ENCODE data around the gene ZNF668.
"Not testable (repeated sequence)": the region's sequence is repeated elsewhere in the genome, so short reads cannot be mapped to it uniquely, and the experiment has no call there.

ZNF668 gene

GRCh38 chr16:31100876-31101641 is 27.0 kb upstream of the ZNF668 start:
- DNase-seq (ENCODE audit: low spot score) = not testable (repeated sequence)

DNA sequence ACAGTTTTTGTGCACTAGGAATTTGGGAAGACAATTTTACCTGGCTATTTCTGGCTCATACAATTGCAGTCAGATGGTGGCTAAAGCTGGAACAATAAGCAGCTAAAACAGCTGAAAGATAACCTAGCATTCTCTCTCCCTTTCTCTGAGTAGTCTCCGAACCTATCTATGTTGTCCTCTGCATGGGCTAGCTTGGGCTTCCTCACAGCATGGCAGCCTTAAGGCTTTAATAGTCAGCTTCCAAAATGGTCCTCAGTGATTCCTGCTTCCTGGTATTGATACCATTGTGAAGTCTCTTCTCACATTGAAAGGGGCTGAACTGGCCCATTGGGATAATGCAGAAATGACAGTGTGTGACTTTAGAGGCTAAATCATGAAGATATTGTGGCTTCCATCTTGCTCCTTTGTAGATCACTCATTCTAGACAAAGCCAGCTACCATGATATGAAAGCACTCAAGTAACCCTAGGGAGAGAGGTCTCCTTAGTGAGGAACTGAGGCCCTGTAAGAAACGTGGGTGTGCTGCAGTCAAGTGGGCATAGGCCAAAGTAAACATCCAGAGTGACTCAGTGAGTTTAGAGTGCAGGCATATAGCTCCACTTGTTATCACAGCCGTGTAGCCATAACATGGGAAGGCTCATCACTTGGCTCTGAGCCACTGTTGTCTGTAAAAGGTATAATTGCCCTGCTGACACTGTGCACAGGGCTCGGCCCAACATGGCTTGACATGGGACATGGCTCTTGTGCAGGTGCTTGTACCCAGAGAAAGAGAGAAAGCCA is 26.0 kb upstream of the ZNF668 start:
- no peak for DNase-seq (ENCODE audit: low spot score)

GRCh38 chr16:31094424-31095120 is 20.5 kb upstream of the ZNF668 start, which contains the start of gene VKORC1:
TSS of gene VKORC1 (minus strand) at chr16:31094797. CDS start at chr16:31094729, 68 bp downstream.
- peak; percentile 88 for DNase-seq (ENCODE audit: low spot score)

GRCh38 chr16:31094088-31094423 is 20.0 kb upstream of the ZNF668 start:
- DNase-seq (ENCODE audit: low spot score) = no peak

- no peak for DNase-seq (ENCODE audit: low spot score)
Measured at GRCh38 chr16:31093132-31093703, 19.2 kb upstream of the ZNF668 start.

GRCh38 chr16:31092330-31092729 is 18.3 kb upstream of the ZNF668 start:
- DNase-seq (ENCODE audit: low spot score) = no peak

- no peak for DNase-seq (ENCODE audit: low spot score)
Measured at GRCh38 chr16:31090540-31090939, 16.5 kb upstream of the ZNF668 start.

DNA sequence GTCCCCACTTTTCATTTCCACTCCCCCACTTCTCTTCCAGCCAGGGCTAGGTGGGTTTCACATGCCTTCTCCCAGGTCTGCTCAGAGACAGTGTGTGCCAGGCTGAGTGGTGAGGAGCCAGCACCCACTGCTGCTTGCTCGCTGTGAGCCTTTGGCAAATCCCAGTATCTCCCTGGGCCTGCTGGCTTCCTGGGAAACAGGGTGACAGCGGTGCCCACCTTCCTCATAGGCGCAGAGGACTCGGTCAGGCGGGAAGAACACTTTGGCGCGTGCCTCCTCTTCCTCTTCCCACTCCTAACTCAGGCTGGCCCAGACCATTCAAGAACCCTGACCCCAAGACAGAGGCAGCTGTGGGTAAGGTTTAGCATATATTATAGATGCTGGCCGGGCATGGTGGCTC is 15.2 kb upstream of the ZNF668 start:
- DNase-seq (ENCODE audit: low spot score) = no peak

- no peak for DNase-seq (ENCODE audit: low spot score)
Measured at GRCh38 chr16:31088459-31089183, 14.6 kb upstream of the ZNF668 start, which contains the start of gene PRSS53. TSS of gene PRSS53 (minus strand) at chr16:31088943. CDS start at chr16:31088809, 134 bp downstream.

DNA sequence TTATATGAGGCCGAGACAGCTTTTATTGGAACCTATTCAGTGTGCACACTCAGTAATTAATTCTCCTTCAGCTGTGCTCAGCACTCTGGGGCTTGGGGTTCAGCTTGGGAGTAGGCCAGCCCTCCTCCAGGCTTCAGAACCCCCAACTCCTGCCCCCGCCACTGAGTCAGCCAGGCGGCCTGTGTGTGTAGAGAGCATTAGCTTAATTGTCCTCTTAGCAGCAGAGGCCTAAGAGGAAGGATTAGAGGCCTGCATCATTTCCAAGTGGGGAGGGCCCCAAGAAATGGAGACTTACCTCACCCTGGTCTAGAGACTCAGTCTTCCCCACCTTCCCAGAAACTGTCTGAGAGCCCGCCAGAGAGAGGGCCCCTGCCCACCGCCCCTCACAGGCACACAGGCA is 13.9 kb upstream of the ZNF668 start:
- no peak for DNase-seq (ENCODE audit: low spot score)

- DNase-seq (ENCODE audit: low spot score) = no peak
Measured at GRCh38 chr16:31087481-31087880, 13.4 kb upstream of the ZNF668 start.

DNA sequence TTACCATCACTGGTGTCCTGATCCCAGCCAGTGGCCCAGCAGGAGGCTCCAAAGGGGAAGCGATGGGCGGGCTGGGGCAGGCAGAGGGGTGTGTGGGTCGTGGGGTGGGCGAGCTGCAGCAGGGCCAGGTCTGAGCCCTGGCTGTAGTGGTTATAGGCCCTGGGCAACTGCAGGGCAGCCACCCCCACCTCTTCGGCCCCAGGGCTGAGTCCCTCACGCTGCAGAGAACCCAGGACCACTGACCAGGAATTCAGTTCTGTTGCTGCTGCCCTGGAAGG is 12.5 kb upstream of the ZNF668 start:
- no peak for DNase-seq (ENCODE audit: low spot score)

GRCh38 chr16:31085873-31086628 is 12.0 kb upstream of the ZNF668 start:
- DNase-seq (ENCODE audit: low spot score) = no peak

GRCh38 chr16:31085411-31085810 is 11.4 kb upstream of the ZNF668 start:
- no peak for DNase-seq (ENCODE audit: low spot score)

DNA sequence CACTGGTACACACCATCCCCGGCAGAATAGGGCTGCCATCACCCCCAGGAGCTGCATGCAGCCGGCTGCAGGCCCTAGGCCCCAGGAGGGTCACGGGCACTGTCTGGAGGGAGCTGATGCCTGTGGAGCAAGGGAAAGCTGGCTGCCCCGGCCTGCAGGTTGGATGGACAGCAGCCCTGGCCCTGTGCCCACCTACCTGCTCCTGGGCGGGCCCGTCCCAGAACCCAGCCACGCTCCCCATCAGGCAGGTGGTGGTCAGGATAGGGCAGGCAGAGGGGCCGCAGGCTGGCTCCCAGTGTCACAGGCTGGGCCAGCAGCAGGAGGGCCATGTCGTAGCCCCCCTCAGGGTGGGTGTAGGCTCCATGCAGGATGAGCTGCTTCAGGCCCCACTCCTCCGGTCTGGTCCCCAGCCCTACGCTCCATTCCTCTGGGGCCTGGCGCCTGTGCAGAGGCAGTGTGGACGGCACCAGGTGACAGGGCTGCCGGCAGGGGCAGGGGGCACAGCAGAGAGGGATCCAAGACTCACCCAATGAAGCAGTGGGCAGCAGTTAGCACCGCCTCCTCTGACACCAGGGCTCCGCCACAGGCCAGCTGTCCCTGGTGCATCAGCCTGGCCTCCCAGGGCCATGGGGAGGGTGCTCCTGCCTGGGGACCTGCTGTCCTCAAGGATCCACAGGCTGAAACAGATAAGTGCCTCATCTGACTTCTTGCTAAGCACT is 10.7 kb upstream of the ZNF668 start:
- no peak for DNase-seq (ENCODE audit: low spot score)

GRCh38 chr16:31083981-31084380 is 9.9 kb upstream of the ZNF668 start:
- no peak for DNase-seq (ENCODE audit: low spot score)

GRCh38 chr16:31083556-31083955 is 9.5 kb upstream of the ZNF668 start:
- no peak for DNase-seq (ENCODE audit: low spot score)

- no peak for DNase-seq (ENCODE audit: low spot score)
Measured at GRCh38 chr16:31083081-31083480, 9.0 kb upstream of the ZNF668 start.

DNA sequence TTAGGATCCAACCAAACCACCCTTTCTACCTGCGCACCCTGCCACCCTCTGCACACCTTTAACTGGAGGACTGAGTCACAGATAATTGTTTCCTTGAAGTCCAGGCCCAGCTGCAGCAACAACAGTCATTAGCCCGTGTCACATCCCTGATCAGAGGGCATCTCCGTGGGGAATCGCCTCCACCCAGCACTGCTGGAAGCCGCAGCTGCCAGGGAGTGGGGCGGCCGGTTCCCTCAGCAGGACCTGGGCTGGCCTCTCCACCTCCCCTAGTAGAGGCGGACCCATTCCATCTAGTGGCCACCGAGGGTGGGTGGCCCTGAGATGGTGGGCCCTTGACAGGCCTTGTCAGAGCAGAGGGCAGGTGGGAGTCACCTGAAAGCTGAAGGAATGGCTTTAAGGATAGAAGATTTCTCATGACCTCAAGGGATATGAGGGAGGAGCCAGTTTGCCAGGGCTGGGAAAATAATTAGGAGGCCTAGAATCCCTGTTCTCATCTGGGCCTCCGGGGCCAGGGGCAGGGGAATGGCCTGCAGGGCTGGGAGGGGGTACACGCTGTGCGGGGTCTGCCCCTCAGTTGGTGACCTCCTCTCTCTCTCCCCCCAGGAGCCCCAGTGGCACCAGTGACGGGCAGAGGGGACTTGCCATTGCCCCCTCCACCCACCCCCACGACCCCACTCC is 8.5 kb upstream of the ZNF668 start:
- DNase-seq (ENCODE audit: low spot score) = no peak
